PC-9 (cell line): Measurements from ENCODE around the gene IDI2.

ENCODE experiments used
- CTCF ChIP-seq: fragments of 200-600 bp; sonication (generic); conservative IDR thresholded peaks from 2 replicates; pipeline ENCODE4 v1.6.1; 2017; ENCODE audit warnings: mixed run types, antibody characterized with exemption, mild to moderate bottlenecking, moderate library complexity
- EZH2 ChIP-seq: fragments of 200-600 bp; sonication (generic); IDR thresholded peaks from 2 replicates; pipeline ENCODE4 v1.8.0; 2017; ENCODE audit warnings: antibody characterized with exemption, low read depth

GRCh38 chr10:1020460-1020859, 5.2 kb downstream of the IDI2 start:
- TF ChIP-seq CTCF = no peak
- TF ChIP-seq EZH2 = no peak
